ENCODE measurements around the gene ETHE1.
"Not testable (repeated sequence)": the region's sequence is repeated elsewhere in the genome, so short reads cannot be mapped to it uniquely, and the experiment has no call there.

DNA sequence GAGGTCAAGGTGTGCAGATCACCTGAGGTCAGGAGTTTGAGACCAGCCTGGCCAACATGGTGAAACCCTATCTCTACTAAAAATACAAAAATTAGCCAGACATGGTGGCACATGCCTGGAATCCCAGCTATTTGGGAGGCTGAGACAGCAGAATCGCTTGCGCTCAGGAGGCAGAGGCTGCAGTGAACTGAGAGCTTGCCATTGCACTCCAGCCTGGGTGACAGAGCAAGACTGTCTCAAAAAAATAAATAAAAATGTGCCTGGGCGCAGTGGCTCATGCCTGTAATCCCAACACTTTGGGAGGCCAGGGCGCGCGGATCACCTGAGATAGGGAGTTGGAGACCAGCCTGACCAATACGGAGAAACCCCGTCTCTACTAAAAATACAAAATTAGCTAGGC lies 3.3 kb downstream of the ETHE1 start:
- not testable (repeated sequence) for TF ChIP-seq POLR2A (IDR thresholded peaks at IDR 0.05; ENCODE audit: low read length); GATA1 (IDR thresholded peaks at IDR 0.05; ENCODE audit: low read depth, low read length)
